ENCODE measurements around the gene LRRC8C.
A peak's percentile ranks its signal among the peaks of the same experiment; 100 is the strongest.
"Not testable (repeated sequence)": the region's sequence is repeated elsewhere in the genome, so short reads cannot be mapped to it uniquely, and the experiment has no call there.

Gene LRRC8C

DNA sequence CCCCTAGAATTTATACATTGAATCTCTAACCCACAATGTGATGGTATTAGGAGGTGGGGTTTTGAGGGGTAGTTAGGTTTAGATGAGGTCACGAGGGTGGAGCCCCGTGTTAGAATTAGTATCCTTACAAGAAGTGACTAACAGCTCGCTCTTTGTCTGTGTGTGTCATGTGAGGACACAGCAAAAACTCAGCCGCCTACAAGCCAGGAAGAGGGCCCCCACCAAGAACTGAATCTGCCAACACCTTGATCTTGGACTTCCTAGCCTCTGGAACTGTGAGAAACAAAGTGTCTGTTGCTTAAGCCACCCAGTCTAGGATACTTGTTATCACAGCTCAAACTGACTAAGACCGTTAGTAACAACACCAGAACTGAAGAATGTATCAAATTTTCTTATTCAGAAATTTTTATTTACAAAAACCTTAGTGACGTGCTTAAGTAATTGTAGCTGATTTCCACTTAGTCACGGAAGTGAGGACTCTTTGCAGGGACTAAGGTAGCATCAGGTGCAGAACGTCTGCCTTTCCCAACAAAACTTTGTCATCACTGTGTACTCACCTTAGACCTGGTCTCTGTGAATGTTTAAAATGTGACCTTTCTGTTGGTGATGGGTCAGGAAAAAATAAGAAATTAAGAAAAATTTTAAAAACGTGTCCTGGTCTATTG lies 24.5 kb upstream of the LRRC8C start:
- DNase-seq, result no peak

DNA sequence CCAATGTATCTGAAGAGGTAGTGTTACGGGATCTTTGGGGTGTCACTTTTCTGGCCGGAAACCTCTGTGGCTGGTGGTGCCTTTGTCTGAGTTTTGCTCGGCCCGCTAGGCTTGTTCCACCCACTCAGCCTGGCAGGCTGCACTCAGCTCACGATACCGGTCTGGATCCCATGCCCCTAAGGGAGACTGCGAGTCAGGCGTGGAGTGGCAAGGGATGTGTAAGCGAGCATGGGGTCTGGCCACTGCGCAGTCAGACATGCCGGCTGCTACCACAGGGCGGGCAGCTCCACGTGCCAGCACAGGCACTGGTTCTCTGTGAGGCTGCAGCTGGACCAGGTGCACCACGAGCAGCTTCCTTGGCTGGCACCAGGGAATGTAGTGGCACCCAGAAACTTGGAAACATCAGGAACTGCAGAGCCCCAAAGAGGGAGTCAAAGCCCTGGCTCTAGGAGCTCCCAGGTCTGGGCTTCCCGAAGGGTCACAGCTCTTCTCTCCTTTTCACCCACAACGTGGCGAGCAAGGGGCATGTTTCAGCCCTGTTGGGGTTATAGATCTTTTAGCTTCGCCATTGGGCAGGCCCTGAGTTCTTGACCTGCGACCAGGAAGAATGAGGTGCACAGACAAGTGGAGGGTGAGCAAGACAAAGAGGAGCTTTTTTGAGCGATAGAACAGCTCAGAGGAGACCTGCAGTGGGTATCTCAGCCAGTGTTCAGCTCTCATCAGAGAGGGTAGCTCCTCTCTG lies 23.8 kb upstream of the LRRC8C start:
- no peak for DNase-seq

DNA sequence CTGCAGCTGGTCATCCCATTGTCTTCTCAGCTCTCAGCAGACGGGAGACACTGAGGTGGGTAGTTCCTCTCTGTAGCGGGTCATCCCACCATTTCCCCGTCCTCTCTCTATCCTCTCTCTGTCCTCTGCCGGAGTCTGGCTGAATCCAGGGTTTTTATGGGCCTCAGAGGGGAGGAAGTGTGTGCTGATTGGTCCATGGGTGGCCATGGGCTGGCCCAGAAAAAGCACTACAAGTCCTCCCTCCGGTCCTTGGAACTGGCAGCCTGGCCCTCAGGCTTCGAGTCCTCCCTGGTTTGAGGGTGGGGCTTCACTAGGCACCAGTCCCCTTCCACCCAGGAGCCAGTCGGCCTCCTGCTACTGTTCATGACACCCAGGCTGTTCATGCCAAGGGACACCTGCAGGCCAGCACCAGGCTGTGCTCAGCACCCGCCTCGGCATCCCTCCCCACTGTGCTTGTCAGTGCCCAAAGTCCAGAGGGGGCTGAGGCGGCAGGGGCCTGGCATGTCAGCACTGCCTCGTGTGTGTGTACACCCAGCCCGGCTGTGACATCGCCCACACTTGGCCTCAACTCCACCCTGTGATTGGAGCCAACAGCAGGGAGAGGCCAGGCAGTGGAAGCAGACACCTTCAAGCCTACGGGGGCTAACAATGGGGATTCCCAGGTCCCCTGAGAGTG lies 23.0 kb upstream of the LRRC8C start:
- no peak for DNase-seq

DNA sequence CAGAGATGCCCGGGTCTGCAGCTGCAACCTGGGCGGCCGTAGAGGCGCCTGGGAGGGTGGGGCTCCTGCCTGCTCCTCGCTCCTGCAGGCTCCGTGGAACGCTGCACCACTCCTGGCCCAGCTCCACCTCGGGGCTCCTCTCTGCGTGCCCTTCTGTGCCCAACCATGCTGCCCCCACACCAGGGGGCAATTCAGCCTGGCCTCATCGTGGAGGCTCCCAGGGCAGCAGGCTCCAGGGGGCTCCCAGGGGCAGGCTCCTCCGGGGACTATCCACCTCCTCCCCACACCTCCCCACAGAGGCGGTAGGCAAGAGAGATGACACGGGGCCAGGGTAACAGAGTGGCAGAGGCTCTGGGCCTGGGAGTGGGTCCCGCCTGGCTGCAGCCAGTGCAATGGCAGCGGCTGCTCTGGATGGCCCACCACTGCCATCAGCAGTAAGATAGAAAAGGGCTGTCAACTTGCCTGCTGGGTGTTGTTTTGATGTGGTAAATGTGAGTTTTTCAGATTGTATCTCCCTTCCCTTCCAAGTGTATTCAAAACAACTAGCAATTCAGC lies 22.4 kb upstream of the LRRC8C start:
- DNase-seq, result no peak

DNA sequence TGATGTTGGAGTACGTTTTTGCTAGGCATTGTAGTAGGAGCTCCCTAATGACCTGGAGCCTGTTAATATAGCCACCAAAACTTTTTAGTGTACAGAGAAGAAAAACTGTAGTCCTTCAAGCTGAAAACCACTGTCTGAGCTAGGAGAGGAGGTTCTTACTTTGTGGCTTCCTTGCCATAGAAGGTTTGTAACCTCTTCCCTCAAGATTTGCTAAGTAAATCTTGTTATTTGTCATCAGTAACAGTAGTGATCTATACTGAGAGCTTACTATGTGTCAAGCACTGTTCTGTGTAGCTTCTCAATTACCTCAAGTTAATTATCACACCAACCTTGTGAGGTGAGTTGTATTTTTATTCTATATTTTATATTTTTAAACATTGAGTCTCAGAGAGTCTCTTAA lies 21.2 kb upstream of the LRRC8C start:
- DNase-seq, result no peak

DNA sequence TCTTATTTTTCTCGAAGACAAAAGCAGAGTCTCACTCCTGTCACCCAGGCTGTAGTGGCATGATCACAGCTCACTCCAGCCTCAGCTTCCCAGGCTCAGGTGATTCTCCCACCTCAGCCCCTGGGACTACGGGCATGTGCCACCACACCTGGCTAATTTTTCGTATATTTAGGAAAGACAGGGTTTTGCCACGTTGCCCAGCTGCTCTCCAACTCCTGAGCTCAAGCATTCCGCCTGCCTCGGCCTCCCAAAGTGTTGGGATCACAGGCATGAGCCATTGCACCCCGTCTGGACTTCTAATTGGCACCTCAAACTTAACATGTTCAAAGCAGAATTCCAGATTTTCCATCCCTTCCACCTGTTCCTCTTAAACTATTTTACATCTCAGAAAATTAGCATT lies 19.0 kb upstream of the LRRC8C start:
- no peak for DNase-seq

GRCh38 chr1:89615676-89616598 lies 17.0 kb upstream of the LRRC8C start:
- DNase-seq, result peak; percentile 25 to 51

DNA sequence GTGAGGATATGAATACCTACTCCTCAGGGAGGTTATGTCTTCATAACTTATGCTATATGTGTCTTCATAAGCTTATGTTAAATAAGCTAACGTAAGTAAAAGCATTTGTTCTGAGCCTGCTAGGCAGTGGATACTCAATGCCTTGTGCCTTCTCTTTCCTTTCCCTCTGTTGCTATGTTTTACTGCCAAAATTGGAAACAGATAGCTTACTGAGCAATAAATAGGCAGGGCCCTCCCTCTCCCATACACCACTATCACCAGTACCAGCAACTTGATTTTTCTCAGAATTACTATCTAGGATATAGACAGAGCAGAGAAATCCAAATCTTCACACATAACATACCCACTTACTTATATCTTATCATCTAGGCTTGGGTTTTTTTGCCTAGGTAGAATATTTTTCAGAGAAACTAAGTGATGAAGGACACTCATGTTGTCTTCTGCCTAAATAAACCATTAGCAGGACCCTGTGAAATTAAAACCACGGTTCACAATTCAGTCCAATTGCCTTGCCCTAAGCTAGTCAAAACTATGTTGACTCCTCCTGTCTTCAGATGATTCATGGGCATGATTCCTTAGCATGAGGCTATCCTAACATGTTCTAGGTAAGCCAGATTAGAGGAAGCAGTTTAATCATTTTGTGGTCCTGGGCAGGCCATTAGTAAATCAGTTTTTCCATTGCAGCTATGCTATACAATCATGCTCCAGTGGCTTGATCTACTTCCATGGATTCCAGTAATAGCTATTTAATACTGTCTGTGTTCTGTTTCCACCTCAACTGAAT lies 15.9 kb upstream of the LRRC8C start:
- DNase-seq, result no peak

DNA sequence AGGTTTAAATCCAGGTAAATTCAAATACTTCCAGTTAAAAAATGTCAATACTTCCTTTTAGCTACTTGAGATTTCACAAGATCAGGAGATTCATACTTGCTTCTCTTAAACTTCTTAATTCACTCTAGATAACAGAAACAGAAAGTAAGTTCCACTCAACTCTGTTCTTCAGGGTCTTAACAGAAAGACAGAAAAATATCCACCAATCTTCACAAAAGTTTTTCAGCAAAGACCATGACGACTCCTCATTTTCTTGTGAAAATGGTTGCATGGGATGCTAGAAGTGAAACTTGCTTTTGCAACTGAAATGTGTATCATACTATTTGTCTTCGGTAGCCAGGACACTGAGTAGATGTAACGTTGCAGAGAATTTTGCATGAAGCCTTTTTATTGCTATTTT lies 12.3 kb upstream of the LRRC8C start:
- no peak for DNase-seq

DNA sequence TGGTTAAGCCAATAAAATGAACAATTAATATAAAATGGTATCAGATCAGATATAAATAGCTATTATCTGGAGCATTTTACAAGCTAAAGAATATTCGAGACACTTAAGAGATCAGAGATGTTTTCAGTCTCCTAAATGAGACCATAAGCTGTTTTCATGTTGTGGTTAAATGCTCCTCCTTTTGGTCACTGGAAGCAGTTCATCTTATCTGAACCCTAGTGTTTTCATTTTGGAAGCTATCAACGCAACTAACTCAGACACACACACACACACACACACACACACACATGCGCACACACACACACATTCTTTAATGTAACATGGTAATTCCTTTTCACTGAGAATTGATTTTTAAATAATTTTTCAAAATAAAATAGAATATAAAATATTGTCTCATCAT lies 10.0 kb upstream of the LRRC8C start:
- peak; percentile 10 to 22 for DNase-seq

- no peak for DNase-seq
Measured at GRCh38 chr1:89624314-89624713, 8.6 kb upstream of the LRRC8C start.

- DNase-seq, result no peak
Measured at GRCh38 chr1:89624715-89625323, 8.1 kb upstream of the LRRC8C start.

DNA sequence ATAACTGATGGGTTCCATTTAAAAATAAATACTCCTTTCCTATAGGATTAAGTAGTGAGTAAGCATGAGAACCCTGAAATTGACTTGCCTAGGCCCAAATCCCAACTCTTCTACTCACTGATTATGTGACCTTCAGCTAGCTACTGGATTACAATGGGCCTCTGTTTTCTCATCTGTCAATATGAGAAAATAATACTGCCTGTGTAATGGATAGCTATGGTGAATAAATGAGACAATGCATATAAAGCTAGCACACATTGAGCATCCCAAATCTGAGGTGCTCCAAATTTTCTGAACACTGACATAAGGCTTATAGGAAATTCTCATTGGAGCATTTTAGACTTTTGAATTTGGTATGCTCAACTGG lies 5.3 kb upstream of the LRRC8C start:
- no peak for DNase-seq

DNA sequence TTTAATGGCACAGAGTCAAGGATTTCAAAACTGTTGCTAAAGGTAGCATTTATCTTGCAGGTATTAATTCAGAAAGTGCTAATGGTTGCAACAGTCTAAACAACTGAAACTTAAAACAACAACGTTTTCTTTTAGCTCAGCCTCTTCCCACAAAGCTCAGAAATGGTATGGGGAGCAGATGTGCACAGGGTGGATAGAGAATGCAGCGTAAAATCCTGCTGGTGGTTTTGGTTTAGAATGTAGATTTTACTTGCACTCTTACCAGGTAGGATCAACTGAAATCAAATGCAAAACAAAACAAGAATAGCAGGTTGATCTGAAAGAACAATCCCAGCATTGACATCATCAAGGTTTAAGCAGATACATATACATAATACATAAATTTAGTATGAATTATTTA lies 3.8 kb upstream of the LRRC8C start:
- DNase-seq, result no peak

GRCh38 chr1:89629600-89629999 lies 3.3 kb upstream of the LRRC8C start:
- DNase-seq, result not testable (repeated sequence)

DNA sequence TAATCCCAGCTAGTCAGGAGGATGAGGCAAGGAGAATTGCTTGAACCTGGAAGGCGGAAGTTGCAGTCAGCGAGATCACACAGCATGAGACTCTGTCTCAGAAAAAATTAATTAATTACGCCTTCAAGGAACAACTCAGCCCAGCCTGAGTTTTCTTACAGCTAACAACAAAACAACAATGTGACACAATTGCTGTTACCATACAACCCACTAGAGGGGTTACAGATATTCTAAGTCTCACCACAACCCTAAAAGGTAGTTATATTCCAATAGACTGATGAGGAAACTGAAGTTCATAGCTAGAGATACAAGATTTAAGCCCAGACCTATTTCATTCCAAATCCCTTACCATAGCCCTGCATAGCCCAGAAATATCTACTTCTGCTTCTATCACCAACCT lies 2.9 kb upstream of the LRRC8C start:
- no peak for DNase-seq

GRCh38 chr1:89631816-89632656 lies 884 bp upstream of the LRRC8C start:
- DNase-seq, result no peak

GRCh38 chr1:89633248-89633799 lies 404 bp downstream of the LRRC8C start:
- peak; percentile 31 to 41 for DNase-seq

DNA sequence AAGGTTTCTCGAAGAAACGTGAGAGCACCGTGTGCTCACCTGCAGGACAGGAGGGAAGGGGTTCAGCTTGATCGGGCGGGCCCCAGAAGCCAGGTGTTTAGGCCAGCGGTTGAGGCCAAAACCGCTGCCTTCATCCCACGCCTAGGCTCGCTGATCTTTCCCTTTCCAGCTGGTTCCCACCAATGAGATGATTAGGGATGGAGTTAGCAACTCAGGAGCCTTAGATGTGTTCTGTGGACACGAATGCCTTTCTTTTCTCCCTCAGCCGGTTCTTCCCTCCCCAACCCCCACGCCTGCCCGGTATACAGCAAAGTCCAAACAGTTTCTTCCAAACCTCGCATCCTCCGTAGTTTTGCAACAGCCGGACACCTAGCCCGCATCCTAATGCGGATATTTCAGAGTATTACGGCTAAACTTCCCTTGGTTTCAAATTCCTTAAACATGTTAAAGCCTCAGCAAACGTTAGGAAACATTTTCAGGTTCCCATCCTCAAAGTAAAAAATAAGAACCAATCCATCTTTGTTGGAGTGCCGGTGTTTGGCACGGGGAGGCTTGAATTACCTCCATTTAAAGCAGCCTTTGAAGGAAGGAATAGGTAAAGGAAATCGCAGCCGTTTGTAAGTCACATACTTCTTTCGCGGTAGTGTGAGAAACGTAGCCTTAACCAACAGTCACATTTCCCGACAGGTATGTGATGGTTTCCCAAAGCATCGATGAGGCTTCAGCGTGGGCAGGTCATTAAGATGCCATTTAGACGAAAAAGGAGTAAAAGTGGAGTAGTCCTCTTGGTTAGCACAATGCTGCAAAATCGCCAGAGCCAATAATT lies 1.1 kb downstream of the LRRC8C start:
- DNase-seq, result peak in 1 of 2 experiments; percentile 26

All from AML-193 (cell line).